Measurements from ENCODE around the gene AP4M1. TPM values are rescaled to one million over a fixed set of nuclear protein-coding genes. Genes with fewer than 3 reads are reported as not detected.
A peak's percentile ranks its signal among the peaks of the same experiment; 100 is the strongest.
"Not testable (repeated sequence)": the region's sequence is repeated elsewhere in the genome, so short reads cannot be mapped to it uniquely, and the experiment has no call there.

The AP4M1 gene
- total RNA-seq, 1 donor from 2014 or later, result 7.5 TPM

GRCh38 chr7:100130220-100130607 is 28.8 kb downstream of the AP4M1 start:
- not testable (repeated sequence) for DNase-seq (ENCODE audit: low spot score)

GRCh38 chr7:100130608-100131453 is 29.4 kb downstream of the AP4M1 start:
- peak; percentile 93 for DNase-seq (ENCODE audit: low spot score)

- DNase-seq (ENCODE audit: low spot score), result no peak
Measured at GRCh38 chr7:100132126-100132525, 30.7 kb downstream of the AP4M1 start.

- DNase-seq (ENCODE audit: low spot score), result no peak
Measured at GRCh38 chr7:100132697-100133151, 31.3 kb downstream of the AP4M1 start.

GRCh38 chr7:100137851-100138760 is 36.7 kb downstream of the AP4M1 start:
- no peak for DNase-seq (ENCODE audit: low spot score)

GRCh38 chr7:100141555-100141949 is 40.1 kb downstream of the AP4M1 start:
- no peak for DNase-seq (ENCODE audit: low spot score)

GRCh38 chr7:100142461-100142860 is 41.0 kb downstream of the AP4M1 start:
- DNase-seq (ENCODE audit: low spot score), result no peak

- not testable (repeated sequence) for DNase-seq (ENCODE audit: low spot score)
Measured at GRCh38 chr7:100146350-100146749, 44.9 kb downstream of the AP4M1 start.

- no peak for DNase-seq (ENCODE audit: low spot score)
Measured at GRCh38 chr7:100147278-100147677, 45.8 kb downstream of the AP4M1 start.

GRCh38 chr7:100148225-100148558 is 46.7 kb downstream of the AP4M1 start:
- no peak for DNase-seq (ENCODE audit: low spot score)

GRCh38 chr7:100148559-100149328 is 47.3 kb downstream of the AP4M1 start, which contains the start of gene LAMTOR4:
LAMTOR4 (plus strand) TSS chr7:100148918; CDS start chr7:100148973, 55 bp downstream.
- DNase-seq (ENCODE audit: low spot score), result peak; percentile 99

GRCh38 chr7:100152404-100152803 is 51.0 kb downstream of the AP4M1 start:
- no peak for DNase-seq (ENCODE audit: low spot score)

- no peak for DNase-seq (ENCODE audit: low spot score)
Measured at GRCh38 chr7:100152937-100153666, 51.7 kb downstream of the AP4M1 start.

- DNase-seq (ENCODE audit: low spot score), result no peak
Measured at GRCh38 chr7:100153708-100154535, 52.5 kb downstream of the AP4M1 start.

GRCh38 chr7:100154651-100155491 is 53.4 kb downstream of the AP4M1 start:
- DNase-seq (ENCODE audit: low spot score), result no peak

GRCh38 chr7:100155553-100156317 is 54.3 kb downstream of the AP4M1 start:
- DNase-seq (ENCODE audit: low spot score), result no peak

- DNase-seq (ENCODE audit: low spot score), result no peak
Measured at GRCh38 chr7:100156331-100157068, 55.1 kb downstream of the AP4M1 start.

Measured in mesenteric fat pad (tissue), 1 donor.